Psoas muscle (tissue), 8 donors: Measurements from ENCODE around the gene SLC22A31. TPM values are rescaled to one million over a fixed set of nuclear protein-coding genes. Genes with fewer than 3 reads are reported as not detected.

Source experiments
- ATAC-seq, 4 donors: fragments of 200-7000 bp; cut with Tn5 transposase; one replicate each; pipeline ENCODE4 v1.9.1; 2020; ENCODE audit warnings: moderate library complexity in 3 of 4, mild to moderate bottlenecking in 2 of 4
- DNase-seq, 2 donors: peaks; one replicate each; pipeline ENCODE4 v3.0.0-alpha.2; 2020
- H3K27ac ChIP-seq: fragments of 200-600 bp; one replicate; pipeline ENCODE4 v1.8.0; 2022
- H3K27me3 ChIP-seq, 3 donors: fragments of 200-600 bp in 1 of 3; one replicate each; pipeline versions ENCODE4 v1.6.1 to v1.8.0; 2013 to 2022; ENCODE audit warnings: low read length in 2 of 3, mild to moderate bottlenecking in 2 of 3, moderate library complexity in 1 of 3; ENCODE audit not compliant: insufficient read depth in 3 of 3
- H3K36me3 ChIP-seq, 2 donors: fragments of 200-600 bp in 1 of 2; one replicate each; pipeline versions ENCODE4 v1.6.1 to v1.8.0; 2013 to 2022; ENCODE audit warnings: low read depth in 1 of 2, mild to moderate bottlenecking in 1 of 2, moderate library complexity in 1 of 2; ENCODE audit not compliant: insufficient read depth in 1 of 2
- H3K4me1 ChIP-seq: fragments of 200-600 bp; one replicate; pipeline ENCODE4 v1.8.0; 2022
- H3K4me3 ChIP-seq: fragments of 200-600 bp; one replicate; pipeline ENCODE4 v1.8.0; 2022; ENCODE audit warnings: mild to moderate bottlenecking
- H3K9me3 ChIP-seq: fragments of 200-600 bp; one replicate; pipeline ENCODE4 v1.8.0; 2022
- WGBS, 3 donors: extraction: QIAGEN DNeasy Blood & Tissue Kit; methylation state at CpG; one replicate each; pipeline versions ENCODE4 v1.1.6 to v1.1.7; 2013; 5-methylcytosine and 5-hydroxymethylcytosine counted together
- intact Hi-C, 2 donors: fragments of 100-400 bp; cut with DNase I; formaldehyde crosslinking; loops; one replicate each; pipeline versions ENCODE4 v1.11.0 to v1.14.2; 2022
- polyA plus RNA-seq, 3 donors: library from polyadenylated mRNA; stranded (reverse); fragments of 200-250 nt; gene quantifications; one replicate each; pipeline ENCODE4 v1.2.3, GENCODE V29; 2013
- total RNA-seq, 4 donors: library from RNA; stranded (reverse); fragmentation: NEBNext Ultra II Directional in 2 of 4; extraction: Animal tissue kit (Norgen Biotek cat#: 25700) in 2 of 4; gene quantifications; one replicate each; pipeline versions ENCODE4 v1.2.1 to v1.2.4, GENCODE V29; 2021 to 2023
- TF ChIP-seq, protein P1 (sequence below): fragments of 200-600 bp; IDR thresholded peaks from one replicate; pipeline ENCODE4 v1.8.0; 2022; ENCODE audit warnings: antibody characterized with exemption
- donor health status: healthy with polysubstance abuse.
- donor health status: DM: no; HTN: no; CAD: no; lungs with moderate emphysema.
- donor health status: Bipolar disorder and iron deficiency.
- donor health status: healthy.
- donor health status: DM: yes; HTN: yes; CAD: no.
- donor health status: DM: no; HTN: no; CAD: no.
- donor health status: DM: no; HTN: no; CAD: no.
- donor health status: DM: yes; HTN: yes; CAD: no.

The SLC22A31 gene
- total and polyA plus RNA-seq, 7 donors = 0.03 TPM; not detected in 6

DNA sequence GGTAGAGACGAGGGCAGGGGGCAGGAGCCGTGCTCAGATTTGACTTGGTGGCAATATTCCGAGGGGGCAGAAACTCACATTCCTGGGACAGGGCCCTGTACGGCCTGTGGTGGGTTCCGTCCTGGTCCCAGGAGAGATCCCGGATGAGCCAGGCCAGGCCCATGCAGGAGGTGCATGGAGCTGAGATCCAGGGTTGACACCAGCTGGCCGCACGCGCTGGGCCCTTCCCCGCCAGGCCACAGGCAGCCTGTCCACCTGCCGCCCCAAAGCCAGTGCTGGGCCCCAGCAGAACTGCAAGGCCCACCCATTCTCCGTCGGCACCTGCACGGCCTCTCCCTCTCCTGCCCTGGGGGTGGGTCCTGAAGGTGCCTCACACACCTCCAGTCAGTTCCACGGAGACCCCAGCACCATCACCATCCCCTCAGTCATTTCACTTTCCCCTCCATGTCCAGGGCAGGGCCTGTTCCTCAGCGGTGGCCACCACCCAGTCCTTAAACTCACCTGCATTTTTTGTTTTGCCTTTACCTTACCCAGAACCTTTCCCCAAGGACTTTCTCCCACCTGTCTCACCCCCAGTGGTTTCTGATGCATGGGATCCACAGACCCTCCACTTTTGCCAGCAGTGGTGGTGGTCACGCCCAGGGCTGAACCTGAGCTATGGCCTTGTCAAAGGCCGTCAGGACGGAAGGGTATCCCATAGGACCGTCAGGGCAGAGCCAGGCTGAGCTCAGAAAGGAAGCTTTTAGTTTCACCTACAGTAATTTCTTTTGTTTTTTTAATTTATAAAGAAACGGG lies 53.9 kb downstream of the SLC22A31 start:
- Histone ChIP-seq H3K36me3 (peaks cover 5 to 81% of the 10 kb centered on the region in 2 donors), H3K9me3 (peaks cover 18% of the 10 kb centered on the region), H3K27me3 (no peaks in the 10 kb centered on the region), H3K27ac (no peak overlapping the region), H3K4me3 (no peak overlapping the region), H3K4me1 (no peaks in the 10 kb centered on the region)
- ATAC-seq (peak in 1 of 4 donors; percentile 8), DNase-seq (peak in 1 of 2 donors; percentile 5)
- TF ChIP-seq, protein P1, sequence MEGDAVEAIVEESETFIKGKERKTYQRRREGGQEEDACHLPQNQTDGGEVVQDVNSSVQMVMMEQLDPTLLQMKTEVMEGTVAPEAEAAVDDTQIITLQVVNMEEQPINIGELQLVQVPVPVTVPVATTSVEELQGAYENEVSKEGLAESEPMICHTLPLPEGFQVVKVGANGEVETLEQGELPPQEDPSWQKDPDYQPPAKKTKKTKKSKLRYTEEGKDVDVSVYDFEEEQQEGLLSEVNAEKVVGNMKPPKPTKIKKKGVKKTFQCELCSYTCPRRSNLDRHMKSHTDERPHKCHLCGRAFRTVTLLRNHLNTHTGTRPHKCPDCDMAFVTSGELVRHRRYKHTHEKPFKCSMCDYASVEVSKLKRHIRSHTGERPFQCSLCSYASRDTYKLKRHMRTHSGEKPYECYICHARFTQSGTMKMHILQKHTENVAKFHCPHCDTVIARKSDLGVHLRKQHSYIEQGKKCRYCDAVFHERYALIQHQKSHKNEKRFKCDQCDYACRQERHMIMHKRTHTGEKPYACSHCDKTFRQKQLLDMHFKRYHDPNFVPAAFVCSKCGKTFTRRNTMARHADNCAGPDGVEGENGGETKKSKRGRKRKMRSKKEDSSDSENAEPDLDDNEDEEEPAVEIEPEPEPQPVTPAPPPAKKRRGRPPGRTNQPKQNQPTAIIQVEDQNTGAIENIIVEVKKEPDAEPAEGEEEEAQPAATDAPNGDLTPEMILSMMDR = no peak
- 95 to 98% (median 97%) methylated on average over 19 to 21 of the region's 21 CpGs for WGBS, 3 donors
- intact Hi-C loops = no loop called here

Other genes starting within 250 kb of the SLC22A31 start
- gene CBFA2T3, start 223.3 kb downstream of the SLC22A31 start, total RNA-seq = 10 to 100 TPM in 1 of 4 donors, 1 to 10 TPM in 3; 4.7 to 15.0 (median 6.7) TPM
- 1 to 10 TPM; 2.6 to 6.0 (median 3.4) TPM for gene CBFA2T3, start 223.3 kb downstream of the SLC22A31 start, polyA plus RNA-seq
- 10 to 100 TPM; 16.2 to 26.5 (median 19.1) TPM for gene ACSF3, start 106.7 kb downstream of the SLC22A31 start, total RNA-seq
- gene ACSF3, start 106.7 kb downstream of the SLC22A31 start, polyA plus RNA-seq = 10 to 100 TPM; 13.4 to 15.5 (median 13.5) TPM
- 10 to 100 TPM; 36.7 to 62.8 (median 51.1) TPM for gene CDH15, start 28.8 kb downstream of the SLC22A31 start, total RNA-seq
- gene CDH15, start 28.8 kb downstream of the SLC22A31 start, polyA plus RNA-seq = 10 to 100 TPM; 18.0 to 32.9 (median 19.9) TPM
- 10 to 100 TPM; 10.2 to 15.3 (median 12.4) TPM for gene ZNF778, start 17.2 kb upstream of the SLC22A31 start, total RNA-seq
- gene ZNF778, start 17.2 kb upstream of the SLC22A31 start, polyA plus RNA-seq = 1 to 10 TPM; 2.2 to 9.0 (median 4.6) TPM